SK-N-MC (cell line): Measurements from ENCODE around the gene OR51B6.
"Not testable (repeated sequence)": the region's sequence is repeated elsewhere in the genome, so short reads cannot be mapped to it uniquely, and the experiment has no call there.

Source experiments
- DNase-seq: peaks from one replicate; pipeline ENCODE4 v3.0.0-alpha.2; 2011; ENCODE audit warnings: low read depth, low spot score
- H3K27ac ChIP-seq: fragments of 200-600 bp; sonication (generic); 2 replicates; pipeline ENCODE4 v1.5.1; 2016; ENCODE audit warnings: mixed run types
- H3K36me3 ChIP-seq: fragments of 200-600 bp; sonication (generic); 2 replicates; pipeline ENCODE4 v1.6.1; 2017; ENCODE audit warnings: antibody characterized with exemption, low read length, mixed read lengths; ENCODE audit not compliant: insufficient read depth
- H3K4me3 ChIP-seq: fragments of 200-600 bp; sonication (generic); 2 replicates; pipeline ENCODE4 v1.5.1; 2016
- H3K9ac ChIP-seq: fragments of 200-600 bp; sonication (generic); 2 replicates; pipeline ENCODE4 v1.8.0; 2017; ENCODE audit warnings: mixed run types, mixed read lengths; ENCODE audit not compliant: insufficient read length
- H3K9me3 ChIP-seq: fragments of 200-600 bp; sonication (generic); 2 replicates; pipeline ENCODE4 v1.6.1; 2017; ENCODE audit warnings: low read depth, mild to moderate bottlenecking, antibody characterized with exemption, low read length, moderate library complexity, mixed read lengths
- EZH2 ChIP-seq: fragments of 200-600 bp; sonication (generic); IDR thresholded peaks from one replicate; pipeline ENCODE4 v1.6.1; 2017; ENCODE audit warnings: antibody characterized with exemption
- FOXP2 ChIP-seq: optimal IDR thresholded peaks from 2 replicates; pipeline ENCODE3; 2011; ENCODE audit warnings: mild to moderate bottlenecking, moderate library complexity; ENCODE audit not compliant: insufficient read depth; ENCODE audit errors: extremely low read length, control extremely low read depth
- POLR2AphosphoS5 ChIP-seq: IDR thresholded peaks from 2 replicates; pipeline ENCODE4 v1.6.1; 2012; ENCODE audit warnings: mild to moderate bottlenecking, low read depth, low read length, borderline replicate concordance

OR51B6 gene

GRCh38 chr11:5349550-5349949, 1.8 kb upstream of the OR51B6 start:
- DNase-seq, result no peak
- TF ChIP-seq POLR2AphosphoS5 (no peak), FOXP2 (no peak), EZH2 (no peak)
- no peak overlapping the region for H3K9ac ChIP-seq
- no peaks in the 10 kb centered on the region for H3K9me3 ChIP-seq
- H3K36me3 ChIP-seq, result no peaks in the 10 kb centered on the region
- no peak overlapping the region for H3K27ac ChIP-seq
- H3K4me3 ChIP-seq, result no peak overlapping the region

GRCh38 chr11:5356031-5356430, 4.7 kb downstream of the OR51B6 start:
- not testable (repeated sequence) for H3K36me3 ChIP-seq, H3K9ac ChIP-seq, H3K27ac ChIP-seq, DNase-seq, H3K4me3 ChIP-seq, H3K9me3 ChIP-seq

- Histone ChIP-seq H3K9me3 (no peaks in the 10 kb centered on the region), H3K4me3 (no peak overlapping the region), H3K9ac (no peak overlapping the region), H3K36me3 (no peaks in the 10 kb centered on the region), H3K27ac (no peak overlapping the region)
- DNase-seq, result no peak
- TF ChIP-seq FOXP2 (no peak), POLR2AphosphoS5 (no peak), EZH2 (no peak)
These were observed 10.8 kb downstream of the OR51B6 start for GRCh38 chr11:5362017-5362625.

- H3K9me3 ChIP-seq, result no peaks in the 10 kb centered on the region
- no peak for DNase-seq
- no peak overlapping the region for H3K27ac ChIP-seq
- H3K4me3 ChIP-seq, result no peak overlapping the region
- H3K9ac ChIP-seq, result no peak overlapping the region
- no peaks in the 10 kb centered on the region for H3K36me3 ChIP-seq
- TF ChIP-seq EZH2 (no peak), POLR2AphosphoS5 (no peak), FOXP2 (no peak)
These were observed 12.4 kb downstream of the OR51B6 start for GRCh38 chr11:5363679-5364078.

GRCh38 chr11:5364214-5364613, 12.9 kb downstream of the OR51B6 start:
- TF ChIP-seq FOXP2 (no peak), POLR2AphosphoS5 (no peak), EZH2 (no peak)
- DNase-seq, result no peak
- Histone ChIP-seq H3K9ac (no peak overlapping the region), H3K36me3 (no peaks in the 10 kb centered on the region), H3K27ac (no peak overlapping the region), H3K9me3 (no peaks in the 10 kb centered on the region), H3K4me3 (no peak overlapping the region)

- not testable (repeated sequence) for H3K27ac ChIP-seq, H3K36me3 ChIP-seq, H3K9me3 ChIP-seq, H3K9ac ChIP-seq, DNase-seq, H3K4me3 ChIP-seq
These were observed 15.1 kb downstream of the OR51B6 start for GRCh38 chr11:5366365-5366764.

GRCh38 chr11:5366856-5367255, 15.5 kb downstream of the OR51B6 start:
- Histone ChIP-seq H3K4me3 (no peak overlapping the region), H3K36me3 (no peaks in the 10 kb centered on the region), H3K9me3 (no peaks in the 10 kb centered on the region), H3K27ac (no peak overlapping the region), H3K9ac (no peak overlapping the region)
- TF ChIP-seq POLR2AphosphoS5 (no peak), FOXP2 (no peak), EZH2 (no peak)
- DNase-seq, result no peak

GRCh38 chr11:5367448-5368074, 16.3 kb downstream of the OR51B6 start:
- H3K9me3 ChIP-seq, result no peaks in the 10 kb centered on the region
- DNase-seq, result no peak
- no peak overlapping the region for H3K9ac ChIP-seq
- H3K27ac ChIP-seq, result no peak overlapping the region
- H3K36me3 ChIP-seq, result no peaks in the 10 kb centered on the region
- no peak overlapping the region for H3K4me3 ChIP-seq
- TF ChIP-seq POLR2AphosphoS5 (no peak), FOXP2 (no peak), EZH2 (no peak)

- H3K4me3 ChIP-seq, result no peak overlapping the region
- no peak overlapping the region for H3K27ac ChIP-seq
- TF ChIP-seq FOXP2, result no peak
- TF ChIP-seq EZH2, result no peak
- no peak for TF ChIP-seq POLR2AphosphoS5
- no peak for DNase-seq
- H3K9me3 ChIP-seq, result no peaks in the 10 kb centered on the region
- no peaks in the 10 kb centered on the region for H3K36me3 ChIP-seq
- H3K9ac ChIP-seq, result no peak overlapping the region
These were observed 17.3 kb downstream of the OR51B6 start for GRCh38 chr11:5368502-5369043.
